GM12891 (cell line): ENCODE results near the gene TGM6.

Source experiments
- PAX5 ChIP-seq: IDR thresholded peaks from 2 replicates; pipeline ENCODE4 v1.6.1; 2011; ENCODE audit warnings: low read length, moderate library complexity, mild to moderate bottlenecking; ENCODE audit not compliant: insufficient read depth, severe bottlenecking
- POLR2A ChIP-seq: IDR thresholded peaks from 2 replicates; pipeline ENCODE4 v1.6.1; 2011; ENCODE audit warnings: low read depth, low read length, control low read depth
- POLR2AphosphoS5 ChIP-seq: IDR thresholded peaks from 2 replicates; pipeline ENCODE4 v1.6.1; 2011; ENCODE audit warnings: low read depth, low read length, control low read depth
- POU2F2 ChIP-seq: IDR thresholded peaks from 2 replicates; pipeline ENCODE4 v1.6.1; 2011; ENCODE audit warnings: low read depth, mild to moderate bottlenecking, control low read depth, low read length, moderate library complexity
- SPI1 ChIP-seq: IDR thresholded peaks from 2 replicates; pipeline ENCODE4 v1.6.1; 2011; ENCODE audit warnings: low read depth, low read length, control low read depth
- TAF1 ChIP-seq: IDR thresholded peaks from 2 replicates; pipeline ENCODE4 v1.6.1; 2011; ENCODE audit warnings: low read depth, low read length, control low read depth

DNA sequence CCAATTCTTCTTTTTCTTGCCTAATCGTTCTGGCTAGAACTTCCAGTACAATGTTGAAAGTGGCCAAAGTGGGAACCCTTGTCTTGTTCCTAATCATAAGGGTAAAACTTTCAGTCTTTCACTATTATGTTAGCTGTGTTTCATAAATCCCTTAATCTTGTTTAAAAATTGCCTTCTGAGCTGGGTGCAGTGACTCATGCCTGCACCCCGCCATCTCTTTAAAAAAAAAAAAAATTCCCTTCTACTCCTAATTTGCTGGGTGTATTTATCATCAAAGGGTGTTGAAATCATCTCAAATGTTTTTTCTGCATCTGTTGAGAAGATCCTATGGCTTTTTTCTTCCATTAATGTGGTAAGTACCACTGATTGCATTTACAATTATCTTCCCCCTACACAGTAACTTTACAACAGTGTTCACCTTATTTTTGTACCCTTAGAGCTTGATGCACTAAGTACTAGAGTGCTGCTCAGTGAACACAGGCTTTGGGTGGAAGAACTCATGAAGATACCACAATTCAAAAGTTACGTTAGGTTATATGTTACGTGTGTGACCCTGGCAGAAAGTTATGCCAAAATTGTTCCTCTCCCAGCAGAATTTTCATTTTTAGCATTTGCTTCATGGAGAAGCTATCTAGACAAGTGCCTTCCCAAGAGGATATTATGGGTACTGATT is 80.2 kb downstream of the TGM6 start:
- TF ChIP-seq POLR2A (no peak), TAF1 (no peak), POLR2AphosphoS5 (no peak), POU2F2 (no peak), SPI1 (no peak), PAX5 (no peak)
